GM11168 (cell line): ENCODE results near the gene UNC45B.
"Not testable (repeated sequence)": the region's sequence is repeated elsewhere in the genome, so short reads cannot be mapped to it uniquely, and the experiment has no call there.

Source experiments
- in situ Hi-C: fragments of 300-500 bp; cut with MboI; formaldehyde crosslinking; loops from one replicate; pipeline ENCODE4 v1.12.0; 2022; ENCODE audit warnings: low sequenced_read_pairs; ENCODE audit not compliant: unreplicated experiment

Gene UNC45B

DNA sequence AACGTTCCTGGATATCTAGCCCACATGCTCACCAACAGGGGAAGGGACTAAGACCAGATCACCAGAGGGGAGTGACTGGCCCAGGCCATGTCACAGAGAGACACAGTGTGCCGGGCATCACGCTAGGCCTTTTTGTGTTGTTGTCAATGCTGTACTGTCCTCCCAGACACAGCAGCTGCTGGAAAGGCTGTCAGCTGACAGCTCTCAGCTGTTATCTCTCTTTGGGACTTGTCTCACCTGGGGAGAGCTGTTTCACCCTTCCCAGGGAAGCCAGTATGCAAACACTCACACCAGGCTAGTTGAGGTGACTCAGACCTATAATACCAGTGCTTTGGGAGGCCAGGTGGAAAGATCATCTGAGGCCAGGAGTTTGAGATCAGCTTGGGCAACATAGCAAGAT, 19.4 kb downstream of the UNC45B start:
- in situ Hi-C loops: loop anchor here (10.0 to 25.0 kb wide), 2 partner anchors 368 to 570 kb away; partner anchors contain the start of genes RASL10B and SLFN12L

- in situ Hi-C loops: loop anchor here (10.0 to 25.0 kb wide), 2 partner anchors 367 to 570 kb away; partner anchors contain the start of genes RASL10B and SLFN12L
Observed at GRCh38 chr17:35167666-35168065, 20.0 kb downstream of the UNC45B start.

DNA sequence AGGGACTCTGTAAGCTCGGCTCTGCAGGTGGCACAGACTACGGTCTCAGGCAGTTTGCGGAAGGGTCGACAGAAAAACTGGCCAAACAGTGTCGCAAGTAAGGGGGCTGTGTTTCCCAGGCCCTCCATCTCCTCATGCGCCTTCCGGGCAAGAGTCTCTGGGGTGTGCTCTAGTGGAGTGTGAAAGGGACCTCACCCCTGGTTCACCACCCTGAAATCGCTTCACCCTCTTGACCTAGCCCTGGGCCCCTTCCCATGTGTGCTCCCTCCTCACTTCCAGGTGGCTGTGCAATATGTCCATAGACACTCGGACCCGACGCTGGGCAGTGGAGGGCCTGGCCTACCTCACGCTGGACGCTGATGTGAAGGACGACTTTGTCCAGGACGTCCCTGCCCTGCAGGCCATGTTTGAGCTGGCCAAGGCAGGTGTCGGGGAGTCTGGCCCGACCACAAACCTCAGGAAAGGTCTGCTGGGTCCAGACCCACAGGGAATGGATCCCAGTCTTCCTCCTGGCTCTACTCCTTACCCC, 22.3 kb downstream of the UNC45B start:
- in situ Hi-C loops: loop anchor here (10.0 to 25.0 kb wide), 2 partner anchors 365 to 567 kb away; partner anchors contain the start of genes RASL10B and SLFN12L

DNA sequence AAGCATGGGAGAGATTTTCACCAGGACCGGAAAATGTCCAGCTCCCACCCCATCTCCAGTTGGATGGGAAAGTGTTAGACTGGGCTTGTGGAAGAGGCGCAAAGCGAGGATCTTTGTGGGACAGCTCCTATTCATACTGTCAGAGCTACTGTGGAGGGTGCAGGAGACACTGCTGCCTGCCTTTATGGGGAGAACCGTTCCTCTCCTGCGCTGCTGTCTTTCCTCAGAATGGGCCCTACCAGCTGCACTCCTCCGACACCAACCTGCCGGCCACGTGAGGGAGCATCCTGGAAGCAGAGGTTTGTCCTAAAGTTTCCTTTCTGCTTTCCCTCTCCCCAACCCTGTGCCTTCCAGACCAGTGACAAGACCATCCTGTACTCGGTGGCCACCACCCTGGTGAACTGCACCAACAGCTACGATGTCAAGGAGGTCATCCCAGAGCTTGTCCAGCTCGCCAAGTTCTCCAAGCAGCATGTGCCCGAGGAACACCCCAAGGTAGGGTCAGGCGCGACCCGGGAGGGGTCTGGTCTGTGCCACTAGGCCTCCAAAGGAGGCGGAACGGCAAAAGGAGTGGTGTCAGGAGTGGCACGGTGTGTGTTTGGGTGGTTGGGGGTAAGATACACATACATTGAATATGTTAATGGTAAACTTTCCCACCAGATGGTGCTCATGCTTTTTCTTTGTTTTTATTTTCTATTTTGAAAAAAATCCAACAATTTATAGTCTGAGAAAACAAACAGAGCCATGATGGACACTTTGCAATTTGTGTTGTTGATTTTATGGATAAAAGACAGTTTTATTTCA, 23.6 kb downstream of the UNC45B start:
- in situ Hi-C loops: loop anchor here (25.0 kb wide), 1 partner anchor 566 kb away; the partner anchor contains the start of gene RASL10B

- in situ Hi-C loops: loop anchor here (25.0 kb wide), 1 partner anchor 565 kb away; the partner anchor contains the start of gene RASL10B
Observed at GRCh38 chr17:35171834-35172233, 24.2 kb downstream of the UNC45B start.

DNA sequence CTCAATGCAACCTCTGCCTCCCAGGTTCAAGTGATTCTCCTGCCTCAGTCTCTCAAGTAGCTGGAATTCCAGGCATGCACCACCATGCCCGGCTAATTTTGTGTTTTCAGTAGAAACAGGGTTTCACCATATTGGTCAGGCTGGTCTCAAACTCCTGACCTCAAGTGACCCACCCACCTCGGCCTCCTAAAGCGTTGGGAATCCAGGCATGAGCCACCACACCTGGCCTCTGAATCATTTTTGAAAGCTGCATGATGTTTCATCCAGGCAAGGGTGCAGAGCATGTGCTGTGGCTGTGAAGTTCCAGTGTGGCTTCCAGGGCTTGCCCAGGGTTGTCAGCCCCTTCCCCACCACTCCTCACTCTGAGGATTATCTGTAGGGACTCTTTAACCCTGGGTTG, 24.7 kb downstream of the UNC45B start:
- in situ Hi-C loops: loop anchor here (25.0 kb wide), 1 partner anchor 565 kb away; the partner anchor contains the start of gene RASL10B

- in situ Hi-C loops: loop anchor here (25.0 kb wide), 1 partner anchor 562 kb away; the partner anchor contains the start of gene RASL10B
Observed at GRCh38 chr17:35174835-35175334, 27.3 kb downstream of the UNC45B start.

- in situ Hi-C loops: no loop called here
Observed at GRCh38 chr17:35175638-35176415, 28.2 kb downstream of the UNC45B start.

DNA sequence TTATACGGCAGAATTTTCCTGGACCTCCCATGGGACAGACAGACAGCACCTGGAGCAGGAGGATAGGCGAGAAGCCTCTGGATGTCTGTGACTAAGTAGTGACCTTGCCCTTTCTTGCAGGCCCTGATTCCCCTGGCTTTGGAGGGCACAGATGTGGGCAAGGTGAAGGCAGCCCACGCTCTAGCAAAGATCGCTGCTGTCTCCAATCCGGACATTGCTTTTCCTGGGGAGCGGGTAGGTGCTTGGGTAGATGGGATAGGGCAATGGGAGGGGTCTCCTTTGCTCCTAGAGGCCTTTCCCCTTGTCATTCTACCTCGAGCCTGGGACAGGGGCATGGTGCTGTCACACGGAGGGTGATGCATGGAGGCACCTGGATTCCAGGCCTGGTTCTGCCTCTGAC, 29.3 kb downstream of the UNC45B start:
- in situ Hi-C loops: no loop called here

DNA sequence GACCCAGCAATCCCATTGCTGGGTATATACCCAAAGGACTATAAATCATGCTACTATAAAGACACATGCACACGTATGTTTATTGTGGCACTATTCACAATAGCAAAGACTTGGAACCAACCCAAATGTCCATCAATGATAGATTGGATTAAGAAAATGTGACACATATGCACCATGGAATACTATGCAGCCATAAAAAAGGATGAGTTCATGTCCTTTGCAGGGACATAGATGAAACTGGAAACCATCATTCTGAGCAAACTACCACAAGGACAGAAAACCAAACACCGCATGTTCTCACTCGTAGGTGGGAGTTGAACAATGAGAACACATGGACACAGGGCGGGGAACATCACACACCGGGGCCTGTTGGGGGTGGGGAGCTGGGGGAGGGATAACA, 31.8 kb downstream of the UNC45B start:
- in situ Hi-C loops: not testable (repeated sequence)

DNA sequence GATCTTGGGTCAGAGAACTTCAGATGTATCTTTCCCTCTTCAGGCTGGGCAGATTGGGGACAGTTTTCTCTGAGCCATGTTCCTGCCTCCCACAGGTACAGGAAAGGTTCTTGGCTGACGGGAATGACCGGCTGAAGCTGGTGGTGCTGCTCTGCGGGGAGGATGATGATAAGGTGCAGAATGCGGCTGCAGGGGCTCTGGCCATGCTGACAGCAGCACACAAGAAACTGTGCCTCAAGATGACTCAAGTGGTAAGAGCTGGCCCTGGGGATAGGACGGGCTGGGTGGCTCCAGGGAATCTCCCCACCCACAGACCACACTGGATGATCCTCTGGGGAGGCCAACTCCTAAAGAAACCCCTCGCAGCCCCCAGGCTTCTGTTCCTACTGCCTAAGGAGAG, 35.7 kb downstream of the UNC45B start:
- in situ Hi-C loops: no loop called here

- in situ Hi-C loops: no loop called here
Observed at GRCh38 chr17:35184274-35184673, 36.7 kb downstream of the UNC45B start.

- in situ Hi-C loops: no loop called here
Observed at GRCh38 chr17:35185849-35186248, 38.2 kb downstream of the UNC45B start.

DNA sequence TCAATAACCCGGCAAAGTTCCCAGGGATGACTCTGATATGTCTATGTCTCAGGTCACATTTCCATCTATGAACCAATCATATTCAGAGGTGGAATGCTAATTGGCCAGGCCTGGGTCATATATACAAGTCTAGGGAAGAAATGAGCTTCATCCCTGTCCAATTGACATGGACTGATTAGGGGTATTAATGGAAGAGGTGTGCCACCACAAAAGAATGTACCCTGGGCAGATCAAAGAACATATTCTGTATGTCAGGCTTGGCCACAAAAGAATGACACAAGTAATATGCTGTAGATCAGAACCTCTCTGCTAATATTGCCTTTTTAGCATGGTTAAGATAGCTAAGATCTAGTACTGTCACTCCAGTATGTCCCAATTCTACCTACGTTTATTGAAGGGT, 39.9 kb downstream of the UNC45B start:
- in situ Hi-C loops: no loop called here

GRCh38 chr17:35188111-35188510, 40.5 kb downstream of the UNC45B start:
- in situ Hi-C loops: no loop called here

DNA sequence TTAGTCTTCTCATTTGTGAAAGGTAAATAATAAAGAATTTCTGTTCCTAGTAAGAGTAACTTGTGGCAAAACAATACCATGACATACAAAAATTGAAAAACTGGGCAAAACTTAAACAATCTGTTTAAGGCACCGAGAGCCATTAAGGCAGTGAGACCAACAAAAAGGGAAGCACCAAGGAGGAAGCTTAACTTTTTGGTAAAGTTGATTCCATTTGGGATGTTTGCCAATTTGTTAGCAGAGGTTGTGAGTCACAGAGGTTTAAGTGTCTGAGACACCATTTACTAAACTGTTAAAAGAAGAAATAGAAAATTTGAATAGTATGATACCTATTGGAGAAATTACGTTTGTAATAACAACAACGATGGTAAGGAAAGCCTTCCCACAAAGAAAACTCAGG, 41.7 kb downstream of the UNC45B start:
- in situ Hi-C loops: no loop called here

- in situ Hi-C loops: no loop called here
Observed at GRCh38 chr17:35191001-35191695, 43.5 kb downstream of the UNC45B start.

DNA sequence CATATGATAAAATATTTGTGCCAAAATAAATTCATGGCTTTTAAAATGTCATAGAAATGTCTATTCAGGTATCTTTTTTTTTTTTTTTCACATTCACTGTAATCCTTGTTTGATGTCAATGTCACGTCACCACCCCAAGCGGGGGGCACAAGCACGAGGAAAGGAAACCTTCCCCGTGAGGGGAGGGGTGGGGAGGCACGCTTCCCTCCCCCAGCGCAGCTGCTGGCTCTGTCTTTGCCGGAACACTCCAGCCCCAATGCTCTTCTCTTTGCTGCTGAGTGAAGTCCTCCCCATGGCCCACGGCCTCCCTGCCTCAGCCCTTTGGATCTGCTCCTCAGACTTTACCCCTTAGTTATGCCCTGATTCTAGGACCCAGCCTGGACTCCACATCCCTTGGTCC, 45.1 kb downstream of the UNC45B start:
- in situ Hi-C loops: no loop called here

- in situ Hi-C loops: not testable (repeated sequence)
Observed at GRCh38 chr17:35194001-35194400, 46.4 kb downstream of the UNC45B start, which contains the start of gene SLC35G3. TSS of gene SLC35G3 (minus strand) at chr17:35194393. CDS start at chr17:35194307, 86 bp downstream.

GRCh38 chr17:35195062-35195461, 47.4 kb downstream of the UNC45B start:
- in situ Hi-C loops: not testable (repeated sequence)
